Sigmoid colon (tissue), 4 donors: Measurements from ENCODE around the gene MRPL37.

ENCODE experiments used
- POLR2A ChIP-seq, 2 donors: fragments of 450-650 bp; IDR thresholded peaks; one replicate each; pipeline ENCODE4 v1.6.1; 2016; ENCODE audit warnings: antibody characterized with exemption in 2 of 2, mild to moderate bottlenecking in 2 of 2, moderate library complexity in 2 of 2
- POLR2AphosphoS5 ChIP-seq, 4 donors: sonication (generic); formaldehyde crosslinking; IDR thresholded peaks; one replicate each; pipeline ENCODE4 v1.6.1; 2017; ENCODE audit warnings: antibody characterized with exemption in 4 of 4
- TF ChIP-seq, protein P1 (sequence below), 4 experiments: fragments of 450-650 bp in 3 of 4; fragments of 200-600 bp in 1 of 4; IDR thresholded peaks; one replicate each; pipeline ENCODE4 v1.5.1; 2016 to 2019; ENCODE audit warnings: antibody characterized with exemption in 4 of 4, mild to moderate bottlenecking in 3 of 4, moderate library complexity in 2 of 4

- TF ChIP-seq POLR2A (IDR thresholded peaks at IDR 0.05) (no peak), POLR2AphosphoS5 (IDR thresholded peaks at IDR 0.05) (no peak)
- TF ChIP-seq, protein P1, sequence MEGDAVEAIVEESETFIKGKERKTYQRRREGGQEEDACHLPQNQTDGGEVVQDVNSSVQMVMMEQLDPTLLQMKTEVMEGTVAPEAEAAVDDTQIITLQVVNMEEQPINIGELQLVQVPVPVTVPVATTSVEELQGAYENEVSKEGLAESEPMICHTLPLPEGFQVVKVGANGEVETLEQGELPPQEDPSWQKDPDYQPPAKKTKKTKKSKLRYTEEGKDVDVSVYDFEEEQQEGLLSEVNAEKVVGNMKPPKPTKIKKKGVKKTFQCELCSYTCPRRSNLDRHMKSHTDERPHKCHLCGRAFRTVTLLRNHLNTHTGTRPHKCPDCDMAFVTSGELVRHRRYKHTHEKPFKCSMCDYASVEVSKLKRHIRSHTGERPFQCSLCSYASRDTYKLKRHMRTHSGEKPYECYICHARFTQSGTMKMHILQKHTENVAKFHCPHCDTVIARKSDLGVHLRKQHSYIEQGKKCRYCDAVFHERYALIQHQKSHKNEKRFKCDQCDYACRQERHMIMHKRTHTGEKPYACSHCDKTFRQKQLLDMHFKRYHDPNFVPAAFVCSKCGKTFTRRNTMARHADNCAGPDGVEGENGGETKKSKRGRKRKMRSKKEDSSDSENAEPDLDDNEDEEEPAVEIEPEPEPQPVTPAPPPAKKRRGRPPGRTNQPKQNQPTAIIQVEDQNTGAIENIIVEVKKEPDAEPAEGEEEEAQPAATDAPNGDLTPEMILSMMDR (IDR thresholded peaks at IDR 0.05), result no peak
Observed at GRCh38 chr1:54227891-54228310, 27.9 kb downstream of the MRPL37 start.
